GM12878 (cell line): Measurements from ENCODE around the gene CTXN1. TPM values are rescaled to one million over a fixed set of nuclear protein-coding genes. Genes with fewer than 3 reads are reported as not detected.

Experiments used
- ATAC-seq: fragments of 200-7000 bp; cut with Tn5 transposase; 3 replicates; pipeline ENCODE4 v1.9.1; 2020; ENCODE audit warnings: mild to moderate bottlenecking, moderate library complexity
- BruUV-seq: library from RNA; stranded (reverse); fragments of 400-500 nt; replicated peaks from 2 replicates; lab custom pipeline; 2021; lab: Mats Ljungman, UMichigan
- CTCF ChIA-PET: fragments of 300-600 bp; sonication (Branson Sonifier 250); formaldehyde crosslinking; extraction: SDS; loops from one replicate; lab custom pipeline; 2021; ENCODE audit warnings: inconsistent platforms; lab: Yijun Ruan, JAX
- POLR2A ChIA-PET: fragments of 350-600 bp; formaldehyde crosslinking; extraction: SDS; loops from one replicate; lab custom pipeline; 2021; ENCODE audit warnings: inconsistent platforms; lab: Charles Lee
- RAD21 ChIA-PET: fragments of 300-600 bp; sonication (Branson Sonifier 250); formaldehyde crosslinking; loops from one replicate; lab custom pipeline; 2023; ENCODE audit warnings: antibody characterized with exemption; ENCODE audit not compliant: unreplicated experiment; lab: Charles Lee
- SMC1A ChIA-PET: fragments of 300-600 bp; sonication (Branson Sonifier 250); formaldehyde crosslinking; loops from one replicate; lab custom pipeline; 2023; ENCODE audit not compliant: unreplicated experiment, uncharacterized antibody; lab: Charles Lee
- DNase-seq: peaks from one replicate; pipeline ENCODE4 v3.0.0-alpha.2; 2011; ENCODE audit warnings: low read depth, low spot score
- FAIRE-seq: peaks from 3 replicates; lab custom pipeline; 2011; peaks lifted over from hg19 to GRCh38; lab: Jason Lieb, UNC
- H2AFZ ChIP-seq: 2 replicates; pipeline ENCODE4 v1.6.0; 2011; ENCODE audit warnings: low read depth, low read length, control low read depth; ENCODE audit not compliant: control insufficient read depth
- H3K27ac ChIP-seq: 2 replicates; pipeline ENCODE4 v1.5.1; 2011; ENCODE audit warnings: control low read depth; ENCODE audit not compliant: control insufficient read depth, insufficient read depth
- H3K27me3 ChIP-seq, 2 experiments: replicated peaks in 1 of 2; 2 replicates each; pipeline versions ENCODE4 v1.6.0 to v1.6.1; 2011; ENCODE audit warnings: low read length in 1 of 2; ENCODE audit not compliant: control insufficient read depth in 2 of 2, insufficient read depth in 2 of 2
- H3K36me3 ChIP-seq, 2 experiments: 2 replicates each; pipeline ENCODE4 v1.5.1; 2011; ENCODE audit warnings: low read length in 1 of 2; ENCODE audit not compliant: control insufficient read depth in 2 of 2, insufficient read depth in 2 of 2
- H3K4me1 ChIP-seq: 2 replicates; pipeline ENCODE4 v1.6.1; 2011; ENCODE audit warnings: mild to moderate bottlenecking, low read length, moderate library complexity, mixed read lengths; ENCODE audit not compliant: control insufficient read depth, insufficient read depth
- H3K4me2 ChIP-seq: 2 replicates; pipeline ENCODE4 v1.6.0; 2011; ENCODE audit warnings: control low read depth; ENCODE audit not compliant: control insufficient read depth, insufficient read depth
- H3K4me3 ChIP-seq: fragments of 200-600 bp; sonication (generic); 2 replicates; pipeline ENCODE4 v1.5.1; 2016
- H3K79me2 ChIP-seq: 2 replicates; pipeline ENCODE4 v1.6.0; 2011; ENCODE audit warnings: low read length; ENCODE audit not compliant: control insufficient read depth, insufficient read depth
- H3K9ac ChIP-seq: 2 replicates; pipeline ENCODE4 v1.8.0; 2011; ENCODE audit warnings: low read length, control low read depth, mixed read lengths; ENCODE audit not compliant: control insufficient read depth, insufficient read depth
- H3K9me3 ChIP-seq: replicated peaks from 3 replicates; pipeline ENCODE4 v1.5.1; 2011; ENCODE audit warnings: mild to moderate bottlenecking, low read length; ENCODE audit not compliant: control insufficient read depth, insufficient read depth
- H4K20me1 ChIP-seq: 2 replicates; pipeline ENCODE4 v1.6.0; 2011; ENCODE audit not compliant: control insufficient read depth, insufficient read depth
- GABPA ChIP-seq: IDR thresholded peaks from 2 replicates; pipeline ENCODE4 v1.6.1; 2014; ENCODE audit warnings: antibody characterized with exemption, low read depth, mild to moderate bottlenecking, inconsistent platforms
- MEF2B ChIP-seq: fragments of 450-650 bp; IDR thresholded peaks from 2 replicates; pipeline ENCODE4 v1.6.1; 2018; ENCODE audit warnings: mild to moderate bottlenecking, moderate library complexity; ENCODE audit not compliant: partially characterized antibody, poor library complexity, severe bottlenecking
- RAD21 ChIP-seq: IDR thresholded peaks from 2 replicates; pipeline ENCODE4 v1.6.1; 2011; ENCODE audit warnings: mild to moderate bottlenecking, low read depth, low read length, moderate library complexity; ENCODE audit not compliant: insufficient read depth
- SMARCA5 ChIP-seq: fragments of 450-650 bp; IDR thresholded peaks from 2 replicates; pipeline ENCODE4 v1.6.1; 2017; ENCODE audit warnings: mild to moderate bottlenecking
- SMC3 ChIP-seq: IDR thresholded peaks from 2 replicates; pipeline ENCODE4 v1.6.1; 2011; ENCODE audit warnings: low read length, improper control_type of control experiment, borderline replicate concordance
- TAF1 ChIP-seq: IDR thresholded peaks from 2 replicates; pipeline ENCODE4 v1.6.1; 2011; ENCODE audit warnings: mild to moderate bottlenecking, low read depth, low read length, borderline replicate concordance
- ZNF207 ChIP-seq: fragments of 450-650 bp; IDR thresholded peaks from 2 replicates; pipeline ENCODE4 v1.6.1; 2014; ENCODE audit warnings: antibody characterized with exemption, mild to moderate bottlenecking, borderline replicate concordance
- WGBS: methylation state at CpG from one replicate; pipeline ENCODE4 v1.1.6; 2016; ENCODE audit warnings: low lambda C conversion rate; ENCODE audit not compliant: insufficient replicate concordance, insufficient coverage; ENCODE audit errors: missing lambda C conversion rate; 5-methylcytosine and 5-hydroxymethylcytosine counted together
- in situ Hi-C: fragments of 300-500 bp; cut with MboI; formaldehyde crosslinking; loops from 9 replicates; pipeline ENCODE4 v1.14.3; 2018; ENCODE audit warnings: mixed read lengths
- intact Hi-C: fragments of 100-400 bp; cut with micrococcal nuclease; formaldehyde crosslinking; loops from one replicate; pipeline ENCODE4 v1.14.2; 2022; ENCODE audit not compliant: unreplicated experiment
- polyA plus RNA-seq, 11 experiments: library from polyadenylated mRNA; depleted of rRNA in 4 of 11; unstranded in 6 of 11; stranded (reverse) in 5 of 11; fragments of >200 nt; fragmentation: Nextera tagmentation in 4 of 11; fragmentation: Illumina TruSeq in 1 of 11; extraction: Ambion mirVana in 4 of 11; extraction: Trizol in 1 of 11; gene quantifications; 1 replicate in 1 of 11; 2 replicates in 10 of 11; pipeline versions ENCODE4 v1.2.1 to v1.2.3, GENCODE V29; 2011 to 2016; ENCODE audit warnings: inconsistent platforms in 2 of 11, missing spikeins in 2 of 11, low read depth in 1 of 11
- total RNA-seq, 4 experiments: library from RNA; depleted of rRNA in 3 of 4; stranded (reverse); fragments of >200 nt in 3 of 4; fragmentation: Illumina TruSeq in 1 of 4; extraction: Trizol in 1 of 4; gene quantifications; 2 replicates each; pipeline versions ENCODE4 v1.2.1 to v1.2.3, GENCODE V29; 2013 to 2021
- TF ChIP-seq, protein P1 (sequence below), 3 experiments: IDR thresholded peaks in 2 of 3; conservative IDR thresholded peaks in 1 of 3; 2 replicates each; pipeline ENCODE4 v1.5.1; 2011; ENCODE audit warnings: low read depth in 3 of 3, low read length in 3 of 3, mild to moderate bottlenecking in 3 of 3, control low read depth in 2 of 3, moderate library complexity in 2 of 3, inconsistent platforms in 1 of 3, mixed read lengths in 1 of 3; ENCODE audit not compliant: control insufficient read depth in 2 of 3, insufficient read depth in 1 of 3; ENCODE audit errors: extremely low read depth in 1 of 3
- TF ChIP-seq, protein P2 (sequence below): IDR thresholded peaks from 2 replicates; pipeline ENCODE4 v1.6.1; 2011; ENCODE audit warnings: borderline replicate concordance, low read depth, mild to moderate bottlenecking, moderate library complexity, low read length; ENCODE audit not compliant: insufficient read depth, poor library complexity, severe bottlenecking

The CTXN1 gene
- total and polyA plus RNA-seq, 10 of the 15 experiments (the other 5 are each of a cell fraction or from before 2014, with no cell fraction given), result 0.04 to 1.0 (median 0.38) TPM; not detected in 4

DNA sequence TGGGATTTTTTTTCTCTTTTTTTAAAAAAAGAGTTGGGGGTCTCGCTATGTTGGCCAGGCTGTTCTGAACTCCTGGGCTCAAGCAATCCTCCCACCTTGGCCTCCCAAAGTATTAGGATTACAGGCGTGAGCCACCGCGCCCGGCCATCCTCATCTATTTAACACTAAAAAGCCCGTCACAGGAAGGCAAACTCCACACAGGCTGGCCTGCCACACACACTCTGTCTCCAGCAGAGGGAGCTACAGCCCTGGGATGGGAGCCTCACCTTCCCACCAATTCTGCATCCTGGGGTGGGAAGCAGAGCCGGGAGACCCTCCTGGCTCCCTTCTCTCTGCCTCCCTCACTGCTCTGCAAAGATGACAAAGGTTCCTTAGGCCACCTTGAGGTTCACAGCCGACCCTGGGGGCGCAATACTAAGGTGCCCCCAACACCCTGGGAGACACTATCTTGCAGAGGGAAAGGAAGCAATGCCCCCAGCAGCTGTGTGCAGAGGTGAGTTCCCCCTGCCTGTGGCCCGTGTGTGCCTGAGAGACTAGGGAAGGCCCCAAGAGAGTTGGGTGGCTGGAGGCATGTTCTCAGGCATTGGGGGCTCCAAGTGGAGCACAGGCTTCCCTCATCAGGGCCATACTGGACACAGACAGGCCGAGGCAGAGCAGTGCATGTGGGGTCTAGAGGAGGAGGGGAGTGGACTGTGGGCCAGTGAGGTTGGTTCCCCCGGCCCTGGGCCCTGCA is 44.9 kb upstream of the CTXN1 start:
- Histone ChIP-seq H3K79me2 (no peaks in the 10 kb centered on the region), H3K27me3 (no peaks in the 10 kb centered on the region), H3K4me3 (no peak overlapping the region), H3K36me3 (peaks cover 36 to 45% of the 10 kb centered on the region in 2 experiments; a peak in 3 of 4 replicates), H3K4me1 (no peaks in the 10 kb centered on the region), H2AFZ (no peak overlapping the region), H3K9ac (no peak overlapping the region), H3K4me2 (no peak overlapping the region), H3K27ac (no peak overlapping the region), H4K20me1 (no peaks in the 10 kb centered on the region), H3K9me3 (no peaks in the 10 kb centered on the region)
- no peak for DNase-seq
- WGBS, result 61% methylated on average over 12 of the region's 12 CpGs
- TF ChIP-seq TAF1 (no peak), GABPA (no peak), MEF2B (no peak), ZNF207 (no peak), SMC3 (peak; percentile 53), RAD21 (peak; percentile 69), SMARCA5 (0 out of 2 replicates have a peak, but pooled peaks have one; percentile 22)
- TF ChIP-seq, protein P1, sequence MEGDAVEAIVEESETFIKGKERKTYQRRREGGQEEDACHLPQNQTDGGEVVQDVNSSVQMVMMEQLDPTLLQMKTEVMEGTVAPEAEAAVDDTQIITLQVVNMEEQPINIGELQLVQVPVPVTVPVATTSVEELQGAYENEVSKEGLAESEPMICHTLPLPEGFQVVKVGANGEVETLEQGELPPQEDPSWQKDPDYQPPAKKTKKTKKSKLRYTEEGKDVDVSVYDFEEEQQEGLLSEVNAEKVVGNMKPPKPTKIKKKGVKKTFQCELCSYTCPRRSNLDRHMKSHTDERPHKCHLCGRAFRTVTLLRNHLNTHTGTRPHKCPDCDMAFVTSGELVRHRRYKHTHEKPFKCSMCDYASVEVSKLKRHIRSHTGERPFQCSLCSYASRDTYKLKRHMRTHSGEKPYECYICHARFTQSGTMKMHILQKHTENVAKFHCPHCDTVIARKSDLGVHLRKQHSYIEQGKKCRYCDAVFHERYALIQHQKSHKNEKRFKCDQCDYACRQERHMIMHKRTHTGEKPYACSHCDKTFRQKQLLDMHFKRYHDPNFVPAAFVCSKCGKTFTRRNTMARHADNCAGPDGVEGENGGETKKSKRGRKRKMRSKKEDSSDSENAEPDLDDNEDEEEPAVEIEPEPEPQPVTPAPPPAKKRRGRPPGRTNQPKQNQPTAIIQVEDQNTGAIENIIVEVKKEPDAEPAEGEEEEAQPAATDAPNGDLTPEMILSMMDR (IDR thresholded peaks at IDR 0.05 in 2 of 3, conservative IDR thresholded peaks at IDR 0.05 in 1 of 3; ENCODE audit: control insufficient read depth in 2 of 3, extremely low read depth in 1 of 3, insufficient read depth in 1 of 3, low read depth in 3 of 3, low read length in 3 of 3), result peak; percentile 70 to 83 (median 73)
- TF ChIP-seq, protein P2, sequence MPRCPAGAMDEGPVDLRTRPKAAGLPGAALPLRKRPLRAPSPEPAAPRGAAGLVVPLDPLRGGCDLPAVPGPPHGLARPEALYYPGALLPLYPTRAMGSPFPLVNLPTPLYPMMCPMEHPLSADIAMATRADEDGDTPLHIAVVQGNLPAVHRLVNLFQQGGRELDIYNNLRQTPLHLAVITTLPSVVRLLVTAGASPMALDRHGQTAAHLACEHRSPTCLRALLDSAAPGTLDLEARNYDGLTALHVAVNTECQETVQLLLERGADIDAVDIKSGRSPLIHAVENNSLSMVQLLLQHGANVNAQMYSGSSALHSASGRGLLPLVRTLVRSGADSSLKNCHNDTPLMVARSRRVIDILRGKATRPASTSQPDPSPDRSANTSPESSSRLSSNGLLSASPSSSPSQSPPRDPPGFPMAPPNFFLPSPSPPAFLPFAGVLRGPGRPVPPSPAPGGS, result no peak
- in situ Hi-C loops (no loop called here), intact Hi-C loops (no loop called here)
- ATAC-seq, result peak; percentile 76
- CTCF ChIA-PET, result interaction anchor here (0.6 to 4.0 kb wide), 17 partner anchors 10 to 340 kb away, joined by 3 to 22 read pairs (median 3); partner anchors contain the start of gene TIMM44
- RAD21 ChIA-PET, result interaction anchor here (0.6 to 0.7 kb wide), 2 partner anchors 50 to 183 kb away, joined by 3 read pairs; no protein-coding TSS in a partner anchor
- no TSS peak for BruUV-seq
- SMC1A ChIA-PET, result interaction anchor here (1.2 kb wide), 2 partner anchors 31 to 35 kb away, joined by 3 to 4 read pairs; partner anchors contain the start of gene ELAVL1
- no peak for FAIRE-seq
- POLR2A ChIA-PET, result no interaction called here
